GM19193 (cell line): ENCODE data around the gene ZIC4.

ENCODE experiments used
- POLR2A ChIP-seq: IDR thresholded peaks from 4 replicates; pipeline ENCODE4 v1.6.1; 2011; ENCODE audit not compliant: insufficient read depth, insufficient read length; ENCODE audit errors: extremely low read depth

ZIC4 gene

GRCh38 chr3:147403511-147403910 is 2.8 kb downstream of the ZIC4 start:
- TF ChIP-seq POLR2A = no peak

GRCh38 chr3:147402159-147402558 is 4.2 kb downstream of the ZIC4 start:
- TF ChIP-seq POLR2A = no peak

GRCh38 chr3:147401421-147401820 is 4.9 kb downstream of the ZIC4 start:
- TF ChIP-seq POLR2A = no peak

GRCh38 chr3:147400999-147401398 is 5.3 kb downstream of the ZIC4 start:
- TF ChIP-seq POLR2A = no peak

- no peak for TF ChIP-seq POLR2A
These were observed 6.2 kb downstream of the ZIC4 start for GRCh38 chr3:147400111-147400510.

- no peak for TF ChIP-seq POLR2A
These were observed 7.4 kb downstream of the ZIC4 start for GRCh38 chr3:147398813-147399534.

GRCh38 chr3:147397875-147398812 is 8.2 kb downstream of the ZIC4 start:
- TF ChIP-seq POLR2A = no peak

- TF ChIP-seq POLR2A = no peak
These were observed 9.0 kb downstream of the ZIC4 start for GRCh38 chr3:147397155-147397874.

GRCh38 chr3:147396712-147397046 is 9.7 kb downstream of the ZIC4 start:
- no peak for TF ChIP-seq POLR2A

- TF ChIP-seq POLR2A = no peak
These were observed 10.2 kb downstream of the ZIC4 start for GRCh38 chr3:147395899-147396711.

GRCh38 chr3:147394884-147395225 is 11.5 kb downstream of the ZIC4 start:
- no peak for TF ChIP-seq POLR2A

- no peak for TF ChIP-seq POLR2A
These were observed 12.1 kb downstream of the ZIC4 start for GRCh38 chr3:147393943-147394883.

- no peak for TF ChIP-seq POLR2A
These were observed 12.9 kb downstream of the ZIC4 start for GRCh38 chr3:147393261-147393942.
